ENCODE measurements around the gene VPS25.
A peak's percentile ranks its signal among the peaks of the same experiment; 100 is the strongest.
"Not testable (repeated sequence)": the region's sequence is repeated elsewhere in the genome, so short reads cannot be mapped to it uniquely, and the experiment has no call there.

The VPS25 gene

GRCh38 chr17:42773290-42774035 lies at the start of gene VPS25:
Gene VPS25, plus strand, starts transcription at chr17:42773449. Its CDS starts 27 bp downstream, at chr17:42773476.
- peak; percentile 90 for DNase-seq (ENCODE audit: low read depth, low spot score)

DNA sequence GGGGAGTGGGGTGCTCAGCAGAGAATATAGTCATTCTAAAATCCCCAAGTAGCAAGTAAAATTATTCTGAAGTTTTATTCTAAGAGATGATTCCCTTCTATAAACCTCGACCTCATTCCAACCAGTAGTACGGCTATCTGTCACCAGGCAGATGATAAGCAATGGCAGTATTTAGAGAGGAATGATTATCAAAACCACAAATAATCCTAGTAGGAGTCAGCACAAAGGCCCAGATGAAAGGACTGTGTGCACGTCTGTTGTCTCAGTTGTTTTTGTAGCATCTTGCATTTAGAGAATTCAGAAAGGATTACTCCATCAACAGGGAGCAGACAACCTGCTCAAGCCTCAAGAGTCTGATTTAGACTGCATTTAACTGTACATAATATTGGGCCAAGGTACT lies 49.6 kb upstream of the VPS25 start:
- no peak for DNase-seq (ENCODE audit: low read depth, low spot score)

DNA sequence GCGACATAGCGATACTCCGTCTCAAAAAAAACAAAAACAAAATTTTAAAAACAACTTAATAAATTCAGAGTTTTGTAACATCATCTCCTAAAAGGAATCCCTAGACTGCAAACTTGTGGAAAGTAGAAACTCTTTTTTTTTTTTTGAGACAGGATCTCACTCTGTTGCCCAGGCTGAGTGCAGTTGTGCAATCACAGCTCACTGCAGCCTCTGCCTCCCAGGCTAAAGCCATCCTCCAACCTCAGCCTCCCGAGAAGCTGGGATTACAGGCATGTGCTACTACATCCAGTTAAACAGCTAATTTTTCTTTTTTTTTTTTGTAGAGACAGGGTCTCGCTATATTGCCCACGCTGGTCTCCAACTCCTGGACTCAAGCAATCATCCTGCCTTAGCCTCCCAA lies 48.1 kb upstream of the VPS25 start:
- DNase-seq (ENCODE audit: low read depth, low spot score), result no peak

GRCh38 chr17:42740699-42741098 lies 32.5 kb upstream of the VPS25 start:
- no peak for DNase-seq (ENCODE audit: low read depth, low spot score)

DNA sequence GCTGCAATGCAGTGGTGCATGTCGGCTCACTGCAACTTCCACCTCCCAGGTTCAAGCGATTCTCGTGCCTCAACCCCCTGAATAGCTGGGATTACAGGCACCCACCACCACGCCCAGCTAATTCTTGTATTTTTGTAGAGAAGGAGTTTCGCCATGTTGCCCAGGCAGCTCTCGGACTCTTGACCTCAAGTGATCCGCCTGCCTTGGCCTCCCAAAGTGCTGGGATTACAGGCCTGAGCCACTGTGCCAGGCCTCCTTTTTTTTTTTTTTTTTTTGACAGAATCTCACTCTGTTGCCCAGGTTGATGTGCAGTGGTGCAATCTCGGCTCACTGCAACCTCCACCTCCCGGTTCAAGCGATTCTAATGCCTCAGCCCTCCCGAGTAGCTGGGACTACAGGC lies 30.3 kb upstream of the VPS25 start:
- not testable (repeated sequence) for DNase-seq (ENCODE audit: low read depth, low spot score)

- no peak for DNase-seq (ENCODE audit: low read depth, low spot score)
These were observed 29.5 kb upstream of the VPS25 start for GRCh38 chr17:42743595-42744282.

DNA sequence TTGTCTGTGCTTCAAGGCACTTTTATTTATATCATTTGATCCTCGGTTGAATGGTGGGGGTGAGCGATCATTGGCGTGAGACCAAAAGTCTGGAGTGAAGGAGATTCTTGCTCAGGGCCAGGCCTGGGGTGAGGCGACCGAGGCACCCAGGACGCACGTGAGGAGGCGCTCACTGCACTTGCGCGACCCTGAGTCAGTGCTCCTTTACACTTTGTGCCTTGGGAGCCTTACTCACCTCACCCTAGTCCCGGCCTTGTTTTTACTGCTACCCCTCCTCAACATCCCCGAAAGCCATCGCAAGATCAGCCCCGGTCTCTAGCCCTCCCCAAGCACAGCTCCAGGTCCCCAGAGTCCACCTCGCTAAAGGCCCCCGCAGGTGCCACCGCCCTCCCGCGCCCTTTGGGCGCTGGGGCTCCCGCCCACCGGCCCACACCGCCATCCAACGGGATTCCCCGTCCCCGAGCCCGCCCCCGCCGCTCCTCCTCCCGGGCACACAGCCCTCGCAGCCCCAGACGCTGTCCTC lies 28.9 kb upstream of the VPS25 start:
- DNase-seq (ENCODE audit: low read depth, low spot score), result peak; percentile 60

GRCh38 chr17:42744806-42745617 lies 28.2 kb upstream of the VPS25 start, which contains the start of gene EZH1:
Gene EZH1, minus strand, starts transcription at chr17:42745040. Its CDS starts 16,099 bp downstream, at chr17:42728941.
- DNase-seq (ENCODE audit: low read depth, low spot score), result peak; percentile 97

GRCh38 chr17:42748202-42748907 lies 24.9 kb upstream of the VPS25 start:
- DNase-seq (ENCODE audit: low read depth, low spot score), result no peak

GRCh38 chr17:42748908-42749798 lies 24.1 kb upstream of the VPS25 start:
- no peak for DNase-seq (ENCODE audit: low read depth, low spot score)

DNA sequence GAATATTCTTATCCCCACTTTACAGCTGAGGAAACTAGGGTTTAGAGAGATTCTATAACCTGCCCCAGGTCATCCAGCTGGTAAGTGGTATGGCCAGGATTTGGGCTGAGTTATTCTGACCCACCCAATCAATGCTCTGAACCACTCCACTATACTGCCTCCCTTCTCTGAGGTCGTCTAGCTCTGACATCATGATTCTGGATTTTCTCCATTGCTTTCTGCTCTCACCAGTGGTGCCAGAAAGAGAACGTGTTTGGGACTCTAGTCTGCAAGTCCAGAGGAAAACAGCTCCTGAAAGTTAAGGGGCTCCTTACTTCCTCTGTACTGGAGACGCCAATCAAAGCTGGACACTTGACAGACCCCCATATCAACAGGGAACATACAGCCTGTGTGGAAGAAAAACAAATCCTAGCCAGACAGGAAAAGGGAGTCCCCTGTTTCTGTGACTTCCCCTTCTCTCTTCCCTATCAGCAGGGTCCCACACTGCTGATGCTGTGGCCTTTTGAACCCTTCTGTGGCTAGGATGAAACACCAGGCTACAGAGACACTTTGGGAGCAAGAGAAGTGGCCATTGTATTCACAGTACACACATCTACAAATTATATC lies 22.4 kb upstream of the VPS25 start:
- no peak for DNase-seq (ENCODE audit: low read depth, low spot score)

DNA sequence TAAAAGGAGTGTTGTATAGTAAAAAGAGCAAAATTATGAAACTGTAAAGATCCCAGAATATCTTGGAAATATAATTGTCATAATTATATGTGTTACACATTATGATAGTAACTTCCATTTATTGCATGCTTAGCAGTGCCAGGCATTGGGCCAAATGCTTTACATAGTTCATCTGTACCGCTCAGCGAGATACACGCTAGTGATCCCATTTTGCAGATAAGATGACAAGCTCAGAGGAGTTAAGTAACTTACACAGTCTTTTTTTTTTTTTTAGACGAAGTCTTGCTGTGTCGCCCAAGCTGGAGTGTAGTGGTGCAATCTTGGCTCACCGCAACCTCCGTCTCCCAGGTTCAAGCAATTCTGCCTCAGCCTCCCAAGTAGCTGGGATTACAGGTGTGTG lies 21.6 kb upstream of the VPS25 start:
- no peak for DNase-seq (ENCODE audit: low read depth, low spot score)

DNA sequence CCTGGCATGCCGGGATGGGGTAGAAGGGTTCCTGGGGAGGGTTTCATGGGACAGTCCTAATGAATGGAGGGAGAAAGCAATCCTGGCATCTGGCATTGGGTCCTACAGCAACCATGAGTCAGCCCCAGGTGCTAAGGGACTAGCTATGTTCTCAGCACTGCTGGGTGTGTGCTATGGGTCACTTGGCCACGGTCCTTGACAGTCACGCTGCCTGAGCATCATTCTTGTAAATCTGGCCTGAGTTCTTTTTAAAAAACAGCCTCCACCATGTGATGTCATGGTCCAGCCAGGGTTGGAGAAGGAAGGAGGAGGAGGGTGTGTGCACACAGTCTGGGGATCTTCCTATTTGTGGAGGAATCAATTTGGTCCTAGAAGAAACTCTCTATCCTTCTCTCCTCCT lies 18.5 kb upstream of the VPS25 start:
- DNase-seq (ENCODE audit: low read depth, low spot score), result no peak

- no peak for DNase-seq (ENCODE audit: low read depth, low spot score)
These were observed 13.1 kb upstream of the VPS25 start for GRCh38 chr17:42759982-42760651.

DNA sequence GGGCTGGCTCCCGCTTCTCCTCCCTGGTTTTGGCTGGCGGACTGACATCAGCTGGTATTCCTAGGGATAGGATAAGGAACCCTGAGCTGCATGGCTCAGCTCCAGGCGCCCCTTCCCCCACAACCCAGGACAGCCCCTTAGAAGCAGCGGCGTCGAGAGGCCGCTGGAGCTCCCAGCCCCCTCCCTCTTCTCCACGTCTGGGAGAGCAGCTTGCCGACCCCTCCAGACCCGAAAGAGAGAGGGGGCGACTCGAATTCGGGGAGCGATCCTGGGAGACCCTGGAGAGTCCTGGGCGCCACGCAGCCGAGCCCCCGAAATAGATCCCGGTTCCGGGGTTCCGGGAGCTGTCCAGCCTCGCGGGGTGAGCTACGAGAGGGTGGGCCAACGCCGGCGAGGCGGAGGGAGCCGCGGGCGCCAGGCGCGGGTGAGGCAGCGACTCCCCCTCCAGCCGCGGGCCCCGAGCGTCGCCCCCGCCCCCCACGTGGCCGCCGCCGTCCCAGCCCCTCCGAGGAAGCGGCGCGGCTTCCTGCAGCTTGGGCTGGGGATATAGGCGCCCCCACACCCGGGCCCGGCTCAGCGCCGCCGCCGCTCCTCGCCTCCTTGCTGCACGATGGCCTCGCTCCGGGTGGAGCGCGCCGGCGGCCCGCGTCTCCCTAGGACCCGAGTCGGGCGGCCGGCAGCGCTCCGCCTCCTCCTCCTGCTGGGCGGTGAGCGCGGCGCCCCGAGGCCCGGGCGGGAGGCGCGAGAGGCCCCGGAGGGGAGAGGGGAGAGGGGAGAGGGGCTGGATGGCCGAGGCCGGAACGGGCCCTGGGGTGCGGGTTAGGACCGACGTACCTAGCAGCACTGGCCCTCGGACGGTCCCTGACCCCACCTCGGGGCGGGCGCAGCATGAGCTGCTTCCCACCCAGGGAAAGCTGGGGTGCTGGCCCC lies 12.3 kb upstream of the VPS25 start, which contains the start of gene RAMP2:
TSS of gene RAMP2 (plus strand) at position 576 of the 930 bp plus-strand sequence. CDS start at position 611, 35 bp downstream.
- DNase-seq (ENCODE audit: low read depth, low spot score), result peak; percentile 59

- no peak for DNase-seq (ENCODE audit: low read depth, low spot score)
These were observed 11.6 kb upstream of the VPS25 start for GRCh38 chr17:42761638-42762037.

DNA sequence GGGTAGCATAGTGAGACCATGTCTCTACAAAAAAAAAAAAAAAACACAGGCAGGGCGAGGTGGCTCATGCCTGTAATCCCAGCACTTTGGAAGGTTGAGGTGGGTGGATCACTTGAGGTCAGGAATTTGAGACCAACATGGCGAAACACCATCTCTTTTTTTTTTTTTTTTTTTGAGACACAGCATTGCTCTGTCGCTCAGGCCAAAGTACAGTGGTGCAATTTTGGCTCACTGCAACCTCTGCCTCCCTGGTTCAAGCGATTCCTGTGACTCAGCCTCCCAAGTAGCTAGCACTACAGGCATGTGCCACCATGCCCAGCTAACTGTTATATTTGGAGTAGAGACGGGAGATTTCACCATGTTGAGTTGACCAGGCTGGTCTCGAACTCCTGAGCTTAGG lies 7.1 kb upstream of the VPS25 start:
- no peak for DNase-seq (ENCODE audit: low read depth, low spot score)

GRCh38 chr17:42767512-42767911 lies 5.7 kb upstream of the VPS25 start:
- no peak for DNase-seq (ENCODE audit: low read depth, low spot score)
